Measurements from ENCODE around the gene IL11. TPM values are rescaled to one million over a fixed set of nuclear protein-coding genes. Genes with fewer than 3 reads are reported as not detected.

The IL11 gene
- total RNA-seq, 2 donors from 2014 or later: not detected

DNA sequence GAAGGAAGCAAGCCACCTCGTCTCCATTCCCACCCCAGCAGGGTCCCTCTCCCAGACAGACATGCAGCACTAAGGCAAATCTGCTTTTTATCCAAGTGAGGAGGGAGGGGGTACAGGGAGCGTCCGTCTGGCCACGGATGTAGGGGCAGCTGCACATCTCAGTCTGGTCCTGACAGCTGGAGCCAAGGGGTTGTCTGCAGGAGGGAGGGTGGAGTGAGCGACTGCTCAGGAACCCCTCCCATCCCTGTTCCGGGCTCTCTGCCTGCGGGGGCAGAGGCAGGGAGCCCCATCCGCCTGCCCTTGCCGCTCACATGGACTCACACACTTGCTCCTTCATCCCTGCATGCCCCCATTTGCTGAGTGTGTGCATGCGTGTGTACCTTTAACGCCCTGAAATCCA, 8.9 kb upstream of the IL11 start:
- ATAC-seq (no peak), DNase-seq (no peak)
- intact Hi-C loops (cut with DNase I): no loop called here

DNA sequence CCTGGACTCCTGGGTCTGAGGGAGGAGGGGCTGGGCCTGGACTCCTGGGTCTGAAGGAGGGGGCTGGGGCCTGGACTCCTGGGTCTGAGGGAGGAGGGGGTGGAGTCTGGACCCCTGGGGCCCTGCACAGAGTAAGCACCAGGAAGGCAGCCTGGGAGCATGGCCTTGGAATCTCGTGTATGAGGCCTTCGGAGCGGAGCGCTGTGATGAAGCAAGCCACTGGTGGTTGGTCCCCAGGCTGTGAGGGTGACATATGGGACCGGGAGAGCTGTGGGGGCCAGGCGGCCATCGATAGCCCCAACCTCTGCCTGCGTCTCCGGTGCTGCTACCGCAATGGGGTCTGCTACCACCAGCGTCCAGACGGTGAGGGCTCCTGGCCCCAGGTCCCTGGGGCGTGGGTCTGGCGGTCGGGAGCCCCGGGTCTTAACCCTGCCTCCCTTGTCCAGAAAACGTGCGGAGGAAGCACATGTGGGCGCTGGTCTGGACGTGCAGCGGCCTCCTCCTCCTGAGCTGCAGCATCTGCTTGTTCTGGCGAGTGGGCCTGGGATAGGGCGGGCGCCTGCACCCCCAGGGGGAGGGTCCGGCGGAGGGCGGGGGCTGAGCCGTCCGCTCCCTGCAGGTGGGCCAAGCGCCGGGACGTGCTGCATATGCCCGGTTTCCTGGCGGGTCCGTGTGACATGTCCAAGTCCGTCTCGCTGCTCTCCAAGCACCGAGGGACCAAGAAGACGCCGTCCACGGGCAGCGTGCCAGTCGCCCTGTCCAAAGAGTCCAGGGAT, 7.3 kb upstream of the IL11 start:
- intact Hi-C loops (cut with DNase I): no loop called here
- peak in 1 of 2 donors; percentile 23 for ATAC-seq
- DNase-seq: no peak

GRCh38 chr19:55376241-55376933, 6.1 kb upstream of the IL11 start, which contains the start of gene TMEM190:
TMEM190 (plus strand) TSS chr19:55376826; CDS start chr19:55376854, 28 bp downstream.
- intact Hi-C loops (cut with DNase I): no loop called here
- ATAC-seq: no peak
- no peak for DNase-seq

GRCh38 chr19:55373993-55374757, 3.9 kb upstream of the IL11 start:
- intact Hi-C loops (cut with DNase I): no loop called here
- ATAC-seq: no peak
- DNase-seq: no peak

- ATAC-seq: no peak
- intact Hi-C loops (cut with DNase I): no loop called here
- DNase-seq: no peak
These were observed 3.2 kb upstream of the IL11 start for GRCh38 chr19:55373306-55373992.

GRCh38 chr19:55372316-55373081, 2.2 kb upstream of the IL11 start:
- no peak for DNase-seq
- intact Hi-C loops (cut with DNase I): no loop called here
- no peak for ATAC-seq

DNA sequence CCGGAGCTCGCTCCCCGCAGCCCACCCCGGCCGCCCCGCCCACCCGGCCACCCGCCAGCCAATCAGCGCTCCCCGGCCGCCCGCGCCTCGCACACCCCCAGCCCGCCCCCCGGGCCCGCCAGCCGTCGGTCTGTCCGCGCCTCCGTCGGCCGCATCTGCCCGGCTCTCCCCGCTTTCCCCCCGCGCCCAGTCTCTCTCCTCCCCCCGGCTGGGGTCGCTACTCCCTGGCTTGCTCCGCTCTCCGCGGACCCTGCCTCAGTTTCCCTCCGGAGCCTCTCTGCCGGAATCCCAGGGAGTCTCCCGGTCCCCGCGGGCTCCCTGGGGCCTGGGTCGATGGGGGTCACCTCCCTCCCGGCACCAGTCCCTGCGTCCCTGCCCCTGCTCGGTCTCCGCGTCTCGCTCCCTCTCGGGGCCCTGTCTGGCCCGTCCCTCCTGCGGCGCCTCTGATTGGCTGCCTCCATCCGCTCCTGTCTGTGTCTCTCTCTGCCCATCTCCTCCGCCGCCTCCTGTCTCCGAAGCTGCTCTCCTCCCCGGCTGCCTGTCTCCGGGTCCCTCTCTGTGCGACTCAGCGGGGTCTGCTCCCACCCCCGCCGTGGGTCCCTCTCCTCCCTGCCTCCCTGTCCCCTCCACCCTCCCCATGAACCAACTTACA, 484 bp downstream of the IL11 start:
- DNase-seq (no peak), ATAC-seq (peak; percentile 42 to 54)
- intact Hi-C loops (cut with DNase I): no loop called here

DNA sequence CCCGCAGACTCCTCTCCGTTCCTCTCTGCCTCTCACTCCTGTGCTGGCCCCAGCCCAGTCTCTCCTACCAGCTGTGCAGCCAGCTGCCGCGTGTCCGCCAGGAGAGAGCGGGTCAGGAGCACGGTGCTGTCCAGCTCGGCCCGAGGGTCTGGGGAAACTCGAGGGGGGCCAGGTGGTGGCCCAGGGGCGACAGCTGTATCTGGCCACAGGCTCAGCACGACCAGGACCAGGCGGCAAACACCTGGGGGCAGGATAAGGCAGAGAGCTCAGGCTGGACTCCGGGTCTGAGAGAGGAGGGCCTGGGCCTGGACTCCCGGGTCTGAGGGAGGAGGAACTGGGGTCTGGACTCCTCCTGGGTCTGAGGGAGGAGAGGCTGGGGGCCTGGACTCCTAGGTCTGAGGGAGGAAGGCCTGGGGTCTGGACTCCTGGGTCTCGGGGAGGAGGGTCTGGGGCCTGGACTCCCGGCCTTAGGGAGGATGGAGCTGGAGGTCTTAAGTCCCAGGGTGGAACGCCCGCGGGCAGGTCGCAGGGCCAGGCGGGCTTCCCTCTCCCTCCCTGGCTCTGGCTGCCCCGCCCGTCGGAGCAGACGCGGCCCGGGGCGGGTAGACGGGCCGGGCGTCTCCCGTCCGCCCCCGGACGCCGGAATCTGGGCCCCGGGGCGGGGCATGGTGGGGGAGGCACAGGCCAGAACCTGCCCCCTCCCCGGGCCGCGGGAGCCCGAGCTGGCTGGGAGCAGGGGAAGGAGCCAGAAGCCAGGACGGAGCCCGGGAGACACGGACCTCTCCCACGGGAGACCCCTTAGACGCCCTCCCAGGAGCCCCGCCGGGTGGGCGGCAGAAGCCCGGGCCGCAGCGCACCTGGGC, 1.3 kb downstream of the IL11 start:
- intact Hi-C loops (cut with DNase I): no loop called here
- ATAC-seq: peak; percentile 41 to 83
- no peak for DNase-seq

DNA sequence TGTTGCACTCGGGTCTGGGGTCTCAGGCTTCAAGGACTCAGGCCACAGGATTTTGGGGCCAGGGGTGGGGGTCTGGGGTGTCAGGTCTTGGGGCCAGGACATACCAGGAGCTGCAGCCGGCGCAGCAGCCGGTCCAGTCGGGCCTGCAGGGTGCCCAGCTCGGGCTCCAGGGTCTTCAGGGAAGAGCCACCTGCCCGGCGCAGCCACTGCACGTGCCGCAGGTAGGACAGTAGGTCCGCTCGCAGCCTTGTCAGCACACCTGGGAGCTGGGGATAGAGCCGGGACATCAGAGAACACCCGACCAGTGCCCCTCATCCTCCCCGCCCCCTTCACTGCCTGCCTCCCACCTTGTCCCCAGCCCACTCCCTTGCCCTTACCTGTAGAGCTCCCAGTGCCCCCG, 2.2 kb downstream of the IL11 start:
- intact Hi-C loops (cut with DNase I): no loop called here
- no peak for DNase-seq
- ATAC-seq: no peak

- intact Hi-C loops (cut with DNase I): no loop called here
- DNase-seq (no peak), ATAC-seq (no peak)
These were observed 3.5 kb downstream of the IL11 start for GRCh38 chr19:55366790-55367189.

DNA sequence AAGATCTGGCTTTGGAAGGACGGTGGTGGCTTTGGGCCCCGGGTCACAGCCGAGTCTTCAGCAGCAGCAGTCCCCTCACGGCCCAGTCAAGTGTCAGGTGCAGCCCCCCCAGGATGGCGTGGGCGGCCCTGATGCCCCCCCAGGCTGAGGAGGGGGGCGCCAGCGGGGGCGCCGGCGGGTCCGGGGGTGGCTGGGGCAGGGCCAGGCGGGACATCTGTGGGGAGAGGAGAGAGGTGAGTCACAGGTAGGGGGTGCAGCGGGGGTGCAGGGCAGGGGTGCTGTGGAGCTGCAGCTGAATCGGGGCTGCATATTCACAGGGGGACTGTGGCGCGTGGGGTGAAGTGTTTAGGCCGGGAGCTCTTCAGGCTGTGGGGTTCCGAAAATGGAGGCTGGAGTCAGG, 4.3 kb downstream of the IL11 start:
- intact Hi-C loops (cut with DNase I): no loop called here
- ATAC-seq (no peak), DNase-seq (no peak)

DNA sequence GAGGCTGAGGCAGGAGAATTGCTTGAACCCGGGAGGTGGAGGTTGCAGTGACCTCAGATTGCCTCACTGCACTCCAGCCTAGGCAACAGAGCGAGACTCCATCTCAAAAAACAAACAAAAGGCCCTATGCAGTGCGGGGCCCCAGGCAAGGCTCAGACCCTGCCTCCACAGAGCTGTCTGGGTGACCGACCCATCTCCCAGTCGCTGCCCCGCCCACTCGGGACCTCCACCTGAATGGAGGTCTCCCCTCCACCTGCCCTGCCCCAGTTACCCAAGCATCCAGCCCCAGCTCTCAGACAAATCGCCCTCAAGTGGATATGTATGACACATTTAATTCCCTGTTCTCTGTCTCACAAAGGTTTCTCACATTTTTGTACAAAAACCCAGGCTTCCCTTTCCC, 5.0 kb downstream of the IL11 start:
- intact Hi-C loops (cut with DNase I): no loop called here
- ATAC-seq (no peak), DNase-seq (no peak)

GRCh38 chr19:55362990-55363716, 7.1 kb downstream of the IL11 start, which contains the start of gene GARIN5B:
GARIN5B (minus strand) TSS chr19:55363260; CDS start chr19:55363066, 194 bp downstream.
- ATAC-seq (no peak), DNase-seq (no peak)
- intact Hi-C loops (cut with DNase I): no loop called here

DNA sequence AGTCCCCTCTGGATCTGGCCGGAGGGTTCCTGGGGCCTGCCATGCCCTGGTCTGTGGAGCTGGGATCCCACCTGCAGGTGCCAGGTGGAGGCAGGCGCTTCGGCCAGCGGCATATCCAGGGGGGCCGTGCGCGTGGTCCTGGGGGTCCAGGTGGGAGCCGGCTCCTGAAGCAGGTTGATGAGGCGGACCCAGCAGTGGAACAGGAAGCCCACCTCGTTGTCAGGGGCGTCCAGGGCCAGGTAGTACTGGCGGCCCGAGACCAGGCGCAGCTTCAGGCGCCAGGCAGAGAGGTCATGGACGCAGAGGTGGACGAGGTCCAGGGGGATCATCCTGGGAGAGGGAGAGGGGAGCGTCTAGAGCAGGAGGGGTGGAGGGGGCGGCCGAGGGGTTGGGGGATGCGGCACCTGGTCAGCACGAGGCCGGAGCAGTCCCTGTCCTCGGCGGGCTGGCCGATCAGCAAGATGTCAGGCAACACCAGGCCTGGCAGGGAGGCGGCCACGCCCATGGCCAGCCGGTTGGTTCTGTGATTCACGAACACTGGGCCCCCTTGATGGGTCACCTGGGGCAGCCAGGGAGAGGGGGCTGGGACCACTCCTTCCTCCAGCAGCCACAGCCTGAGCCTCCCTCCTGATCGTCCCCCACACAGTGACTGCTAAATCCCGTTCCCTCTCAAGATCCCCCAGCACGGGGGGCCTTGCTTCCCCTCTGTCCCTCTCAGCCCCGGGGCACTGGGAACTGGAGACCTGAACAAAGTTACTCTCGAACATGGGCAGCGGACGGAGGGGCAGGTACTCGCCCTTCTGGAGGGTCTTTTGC, 7.9 kb downstream of the IL11 start:
- DNase-seq: no peak
- ATAC-seq: no peak
- intact Hi-C loops (cut with DNase I): no loop called here

DNA sequence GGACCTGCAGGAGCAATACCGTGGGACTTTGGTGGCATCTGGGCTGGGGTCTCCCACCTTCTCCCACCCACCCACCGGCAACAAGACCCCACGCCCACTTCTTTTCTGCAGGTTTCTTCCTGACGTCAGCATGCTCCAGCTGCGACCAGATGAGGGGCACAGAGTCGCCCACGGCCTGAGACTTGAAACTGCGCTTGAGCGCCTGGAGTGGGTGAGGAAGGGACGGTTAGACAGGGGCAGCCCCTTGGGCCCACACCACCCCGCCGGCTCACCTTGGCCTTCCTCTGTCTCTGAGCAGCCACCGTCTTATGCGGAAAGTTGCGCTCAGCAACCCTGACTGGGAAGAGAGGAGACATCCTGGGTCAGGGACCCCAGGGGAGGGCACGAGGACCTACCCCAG, 9.4 kb downstream of the IL11 start:
- ATAC-seq: no peak
- intact Hi-C loops (cut with DNase I): no loop called here

More for the DNA sequence above, 9.4 kb downstream of the IL11 start:
- no peak for DNase-seq

Data from left cardiac atrium (tissue), 4 donors.